Measurements from ENCODE around the gene KCTD5. TPM values are rescaled to one million over a fixed set of nuclear protein-coding genes. Genes with fewer than 3 reads are reported as not detected.
"Not testable (repeated sequence)": the region's sequence is repeated elsewhere in the genome, so short reads cannot be mapped to it uniquely, and the experiment has no call there.

The KCTD5 gene
- total RNA-seq, 1 donor from 2014 or later: 24.3 TPM

DNA sequence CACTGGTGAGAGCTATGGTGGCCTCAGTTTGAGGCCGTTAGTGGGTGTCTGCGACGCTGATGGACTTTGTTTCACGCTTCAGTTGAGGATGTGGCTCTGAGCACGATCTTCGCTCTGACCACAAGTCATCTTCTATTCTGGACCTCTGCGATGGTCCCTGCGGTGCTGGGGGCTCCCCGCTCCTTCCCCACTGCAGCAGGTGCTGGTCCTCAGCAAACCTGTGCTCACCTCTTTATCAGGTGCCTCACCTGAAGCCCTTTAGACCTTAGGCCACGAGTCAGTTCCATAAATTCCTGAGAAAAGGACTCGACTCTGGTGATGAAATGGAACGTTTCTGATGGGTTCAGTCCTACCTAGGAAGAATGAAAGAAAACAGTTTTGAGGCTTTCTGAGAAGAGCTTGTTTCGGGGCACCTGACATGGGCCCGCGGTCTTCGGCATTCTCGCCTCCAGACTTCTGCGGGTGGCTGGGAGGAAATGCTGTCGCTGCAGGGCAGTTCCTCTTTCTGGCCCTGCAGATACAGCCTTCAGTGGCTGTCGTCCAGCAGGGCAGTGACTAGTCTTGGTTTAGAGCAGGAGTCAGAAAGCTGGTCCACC lies 4.7 kb downstream of the KCTD5 start:
- Mint-ChIP-seq H3K9me3 (ENCODE audit: unreplicated experiment) (no peaks in the 10 kb centered on the region), H3K4me1 (ENCODE audit: unreplicated experiment) (peaks cover 16% of the 10 kb centered on the region), H3K27me3 (ENCODE audit: unreplicated experiment) (peaks cover 8% of the 10 kb centered on the region), H3K36me3 (ENCODE audit: low read depth, unreplicated experiment) (peaks cover 4% of the 10 kb centered on the region), H3K27ac (ENCODE audit: unreplicated experiment) (no peak overlapping the region), H3K4me3 (ENCODE audit: unreplicated experiment) (peak overlapping the region; percentile 25)
- no peak for DNase-seq (ENCODE audit: low spot score)
- TF ChIP-seq CTCF (IDR thresholded peaks at IDR 0.05; ENCODE audit: unreplicated experiment): no peak

GRCh38 chr16:2687531-2688308 lies 5.4 kb downstream of the KCTD5 start:
- Mint-ChIP-seq H3K4me3 (ENCODE audit: unreplicated experiment) (no peak overlapping the region), H3K4me1 (ENCODE audit: unreplicated experiment) (peaks cover 14% of the 10 kb centered on the region), H3K27ac (ENCODE audit: unreplicated experiment) (no peak overlapping the region), H3K36me3 (ENCODE audit: low read depth, unreplicated experiment) (peaks cover 4% of the 10 kb centered on the region), H3K27me3 (ENCODE audit: unreplicated experiment) (peaks cover 8% of the 10 kb centered on the region), H3K9me3 (ENCODE audit: unreplicated experiment) (no peaks in the 10 kb centered on the region)
- no peak for TF ChIP-seq CTCF (IDR thresholded peaks at IDR 0.05; ENCODE audit: unreplicated experiment)
- DNase-seq (ENCODE audit: low spot score): no peak

DNA sequence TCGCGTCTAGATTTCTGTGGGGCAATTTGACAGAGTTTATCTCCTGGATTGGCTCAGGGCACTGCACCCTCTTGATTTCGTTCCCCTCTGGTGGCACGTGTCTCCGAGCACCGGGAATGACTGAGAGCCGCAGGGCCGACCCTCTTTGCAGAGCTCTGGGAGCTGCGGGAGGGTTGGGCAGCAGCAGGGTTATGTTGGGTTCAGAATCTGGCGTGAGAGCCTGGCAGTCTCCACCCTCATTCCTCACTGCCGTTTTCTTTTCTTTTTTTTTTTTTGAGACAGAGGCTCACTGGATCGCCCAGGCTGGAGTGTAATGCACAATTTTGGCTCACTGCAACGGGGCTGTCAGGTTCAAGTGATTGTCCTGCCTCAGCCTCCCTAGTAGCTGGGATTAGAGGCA lies 7.1 kb downstream of the KCTD5 start:
- not testable (repeated sequence) for H3K36me3 Mint-ChIP-seq (ENCODE audit: low read depth, unreplicated experiment); H3K27me3 Mint-ChIP-seq (ENCODE audit: unreplicated experiment); H3K27ac Mint-ChIP-seq (ENCODE audit: unreplicated experiment); DNase-seq (ENCODE audit: low spot score); H3K9me3 Mint-ChIP-seq (ENCODE audit: unreplicated experiment); H3K4me3 Mint-ChIP-seq (ENCODE audit: unreplicated experiment)
- H3K4me1 Mint-ChIP-seq (ENCODE audit: unreplicated experiment): peaks cover 11% of the 10 kb centered on the region

GRCh38 chr16:2689968-2690801 lies 7.9 kb downstream of the KCTD5 start:
- H3K9me3 Mint-ChIP-seq (ENCODE audit: unreplicated experiment): no peaks in the 10 kb centered on the region
- peaks cover 6% of the 10 kb centered on the region for H3K27me3 Mint-ChIP-seq (ENCODE audit: unreplicated experiment)
- no peak for TF ChIP-seq CTCF (IDR thresholded peaks at IDR 0.05; ENCODE audit: unreplicated experiment)
- H3K27ac Mint-ChIP-seq (ENCODE audit: unreplicated experiment): peak overlapping the region; percentile 36
- no peak for DNase-seq (ENCODE audit: low spot score)
- H3K36me3 Mint-ChIP-seq (ENCODE audit: low read depth, unreplicated experiment): peaks cover 4% of the 10 kb centered on the region
- H3K4me3 Mint-ChIP-seq (ENCODE audit: unreplicated experiment): peak overlapping the region; percentile 67
- H3K4me1 Mint-ChIP-seq (ENCODE audit: unreplicated experiment): peaks cover 11% of the 10 kb centered on the region

DNA sequence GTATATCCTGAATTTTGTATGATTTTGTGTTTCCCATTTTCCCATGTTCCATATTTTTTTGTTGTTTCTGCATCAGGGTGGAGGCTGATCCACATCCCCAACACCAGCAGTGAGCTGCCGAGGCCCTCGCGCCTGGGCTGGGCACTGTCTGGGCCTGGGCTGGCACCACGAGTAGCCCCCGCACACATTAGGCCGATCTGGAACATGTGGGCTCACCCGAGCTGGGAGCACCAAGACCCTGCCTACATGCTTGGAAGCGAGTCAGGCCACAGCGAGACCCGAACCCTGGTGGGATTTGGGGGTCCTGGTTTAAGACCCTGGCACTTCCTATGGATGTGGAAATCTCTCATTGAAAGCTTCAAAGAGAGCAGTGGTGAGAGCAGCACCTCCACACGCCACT lies 8.5 kb downstream of the KCTD5 start:
- TF ChIP-seq CTCF (IDR thresholded peaks at IDR 0.05; ENCODE audit: unreplicated experiment): no peak
- H3K4me3 Mint-ChIP-seq (ENCODE audit: unreplicated experiment): peak overlapping the region; percentile 67
- peaks cover 4% of the 10 kb centered on the region for H3K36me3 Mint-ChIP-seq (ENCODE audit: low read depth, unreplicated experiment)
- H3K9me3 Mint-ChIP-seq (ENCODE audit: unreplicated experiment): no peaks in the 10 kb centered on the region
- peak overlapping the region; percentile 36 for H3K27ac Mint-ChIP-seq (ENCODE audit: unreplicated experiment)
- no peak for DNase-seq (ENCODE audit: low spot score)
- H3K27me3 Mint-ChIP-seq (ENCODE audit: unreplicated experiment): peaks cover 6% of the 10 kb centered on the region
- peaks cover 11% of the 10 kb centered on the region for H3K4me1 Mint-ChIP-seq (ENCODE audit: unreplicated experiment)
